HEK293 (cell line): ENCODE results near the gene FHL2.

Experiments used
- CTCF ChIP-seq: fragments of 450-650 bp; formaldehyde crosslinking; IDR thresholded peaks from 2 replicates; pipeline ENCODE4 v1.5.1; 2016; ENCODE audit warnings: missing biosample characterization, missing genetic modification characterization
- PBX3 ChIP-seq: sonication (generic); formaldehyde crosslinking; IDR thresholded peaks from 2 replicates; pipeline ENCODE4 v1.8.1; 2022; ENCODE audit warnings: mild to moderate bottlenecking, moderate library complexity, missing genetic modification reagents
- ZBTB11 ChIP-seq: fragments of 450-650 bp; formaldehyde crosslinking; conservative IDR thresholded peaks from 2 replicates; pipeline ENCODE4 v1.5.1; 2016; ENCODE audit warnings: low read depth, missing biosample characterization, missing genetic modification characterization
- ZBTB49 ChIP-seq: fragments of 450-650 bp; formaldehyde crosslinking; IDR thresholded peaks from 2 replicates; pipeline ENCODE4 v1.5.1; 2016; ENCODE audit warnings: missing biosample characterization, missing genetic modification characterization, low read depth
- ZFP3 ChIP-seq: fragments of 450-650 bp; formaldehyde crosslinking; IDR thresholded peaks from 2 replicates; pipeline ENCODE4 v1.5.1; 2016; ENCODE audit warnings: low read depth, missing biosample characterization, missing genetic modification characterization
- ZNF174 ChIP-seq: fragments of 450-650 bp; formaldehyde crosslinking; IDR thresholded peaks from 2 replicates; pipeline ENCODE4 v1.5.0; 2017; ENCODE audit warnings: missing biosample characterization, mild to moderate bottlenecking, missing genetic modification characterization
- ZNF274 ChIP-seq, 2 experiments: fragments of 200-500 bp in 1 of 2; fragments of 450-650 bp in 1 of 2; sonication (Bioruptor generic) in 1 of 2; formaldehyde crosslinking in 1 of 2; IDR thresholded peaks; 2 replicates each; pipeline versions ENCODE4 v1.5.1 to v1.6.1; 2014 to 2016; ENCODE audit warnings: borderline replicate concordance in 1 of 2, inconsistent platforms in 1 of 2, low read length in 1 of 2, missing biosample characterization in 1 of 2, missing genetic modification characterization in 1 of 2
- ZNF488 ChIP-seq: fragments of 450-650 bp; formaldehyde crosslinking; IDR thresholded peaks from 2 replicates; pipeline ENCODE4 v1.5.1; 2016; ENCODE audit warnings: missing biosample characterization, missing genetic modification characterization
- ZNF558 ChIP-seq: fragments of 450-650 bp; formaldehyde crosslinking; IDR thresholded peaks from 2 replicates; pipeline ENCODE4 v1.5.1; 2016; ENCODE audit warnings: missing biosample characterization, missing genetic modification characterization
- ZNF580 ChIP-seq: fragments of 450-650 bp; formaldehyde crosslinking; IDR thresholded peaks from 2 replicates; pipeline ENCODE4 v1.5.1; 2016; ENCODE audit warnings: missing biosample characterization, missing genetic modification characterization
- ZNF707 ChIP-seq: fragments of 450-650 bp; formaldehyde crosslinking; IDR thresholded peaks from 2 replicates; pipeline ENCODE4 v1.5.1; 2016; ENCODE audit warnings: missing biosample characterization, missing genetic modification characterization

- TF ChIP-seq ZBTB49 (no peak), PBX3 (CRISPR knock-in tag) (no peak), ZNF174 (no peak), ZFP3 (tag by site-specific recombination) (no peak), ZNF558 (tag by site-specific recombination) (no peak), ZNF707 (tag by site-specific recombination) (no peak), ZBTB11 (no peak), CTCF (tag by site-specific recombination) (no peak), ZNF488 (tag by site-specific recombination) (no peak), ZNF580 (no peak), ZNF274 (IDR thresholded peaks at IDR 0.05; ENCODE audit: low read length) (no peak), ZNF274 (tag by site-specific recombination; IDR thresholded peaks at IDR 0.05; ENCODE audit: borderline replicate concordance) (no peak)
These were observed 16.7 kb downstream of the FHL2 start for GRCh38 chr2:105382177-105382576.
